Measurements from ENCODE around the gene ACOXL.
"Not testable (repeated sequence)": the region's sequence is repeated elsewhere in the genome, so short reads cannot be mapped to it uniquely, and the experiment has no call there.

The ACOXL gene

GRCh38 chr2:111025288-111025687 is 292.9 kb downstream of the ACOXL start:
- no peak for DNase-seq

DNA sequence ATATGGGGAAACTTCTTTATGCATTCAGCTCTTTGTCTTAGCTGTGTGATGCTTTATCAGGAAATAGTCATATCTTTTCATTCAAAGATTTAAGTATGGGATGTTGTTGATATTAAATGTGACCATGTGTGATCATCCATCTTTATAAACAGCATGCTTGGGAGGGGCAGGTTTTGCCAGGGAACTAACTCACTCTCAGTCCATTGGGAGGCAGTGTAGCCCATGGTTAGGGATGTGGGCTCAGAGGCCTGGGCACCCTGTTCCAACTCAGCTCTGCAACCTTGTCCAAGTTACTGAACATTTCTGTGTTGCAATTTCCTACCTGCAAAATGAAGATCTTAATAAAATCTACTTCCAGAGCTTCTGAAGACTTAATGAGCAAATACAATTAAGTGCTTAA is 296.3 kb downstream of the ACOXL start:
- no peak for DNase-seq

GRCh38 chr2:111029181-111029927 is 297.0 kb downstream of the ACOXL start:
- no peak for DNase-seq

DNA sequence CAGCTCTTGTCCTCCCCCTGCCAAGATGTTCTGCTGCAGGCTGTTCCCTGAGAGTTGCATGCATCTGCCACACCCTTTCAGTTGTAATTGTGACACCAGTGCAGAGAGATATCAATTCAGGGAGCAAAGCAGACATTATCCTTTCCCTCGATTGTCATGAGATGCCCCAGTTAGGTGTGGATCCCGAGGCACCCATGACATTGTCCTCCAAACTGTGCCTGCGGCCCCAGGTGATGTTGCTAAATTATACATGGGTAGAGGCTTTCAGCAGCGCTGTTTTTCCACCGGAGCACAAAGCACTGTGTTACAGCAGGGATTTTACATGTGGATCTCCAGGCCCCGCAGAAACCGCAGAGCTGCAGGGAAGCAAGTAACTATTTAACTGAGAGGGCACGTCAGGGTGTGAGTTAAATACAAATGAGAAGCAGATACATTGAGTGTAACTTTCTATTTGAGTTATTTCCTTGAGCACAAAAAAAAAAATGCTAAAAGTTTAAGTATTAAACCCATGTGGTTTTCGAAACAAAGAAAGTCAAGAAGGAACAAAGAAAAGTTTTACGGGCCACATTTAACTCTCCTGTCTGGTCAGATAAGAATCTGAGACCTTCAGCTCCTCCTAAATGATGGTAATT is 298.0 kb downstream of the ACOXL start:
- DNase-seq, result no peak

GRCh38 chr2:111030945-111031344 is 298.6 kb downstream of the ACOXL start:
- no peak for DNase-seq

GRCh38 chr2:111031546-111032478 is 299.4 kb downstream of the ACOXL start:
- no peak for DNase-seq

GRCh38 chr2:111032721-111033429 is 300.5 kb downstream of the ACOXL start:
- DNase-seq, result no peak

GRCh38 chr2:111034146-111034545 is 301.8 kb downstream of the ACOXL start:
- DNase-seq, result no peak

DNA sequence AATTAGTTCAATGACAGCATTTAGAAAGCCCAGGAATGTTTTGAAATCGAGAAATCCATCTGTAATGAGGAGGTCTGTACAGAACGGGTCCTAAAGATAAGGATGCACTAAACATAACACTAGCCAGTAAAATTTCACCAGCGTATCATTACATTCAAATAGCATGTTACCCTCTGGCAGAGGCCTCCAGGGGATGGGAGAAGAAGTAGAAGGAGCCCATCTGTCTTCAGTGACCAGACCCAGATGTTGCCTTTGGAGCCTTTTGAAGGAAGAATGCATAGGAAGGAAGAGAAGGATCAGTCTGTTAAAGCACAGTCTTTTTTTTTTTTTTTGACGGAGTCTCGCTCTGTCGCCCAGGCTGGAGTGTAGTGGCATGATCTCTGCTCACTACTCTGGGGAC is 302.2 kb downstream of the ACOXL start:
- no peak for DNase-seq

- no peak for DNase-seq
Observed at GRCh38 chr2:111035830-111036441, 303.6 kb downstream of the ACOXL start.

GRCh38 chr2:111037128-111037527 is 304.8 kb downstream of the ACOXL start:
- no peak for DNase-seq

DNA sequence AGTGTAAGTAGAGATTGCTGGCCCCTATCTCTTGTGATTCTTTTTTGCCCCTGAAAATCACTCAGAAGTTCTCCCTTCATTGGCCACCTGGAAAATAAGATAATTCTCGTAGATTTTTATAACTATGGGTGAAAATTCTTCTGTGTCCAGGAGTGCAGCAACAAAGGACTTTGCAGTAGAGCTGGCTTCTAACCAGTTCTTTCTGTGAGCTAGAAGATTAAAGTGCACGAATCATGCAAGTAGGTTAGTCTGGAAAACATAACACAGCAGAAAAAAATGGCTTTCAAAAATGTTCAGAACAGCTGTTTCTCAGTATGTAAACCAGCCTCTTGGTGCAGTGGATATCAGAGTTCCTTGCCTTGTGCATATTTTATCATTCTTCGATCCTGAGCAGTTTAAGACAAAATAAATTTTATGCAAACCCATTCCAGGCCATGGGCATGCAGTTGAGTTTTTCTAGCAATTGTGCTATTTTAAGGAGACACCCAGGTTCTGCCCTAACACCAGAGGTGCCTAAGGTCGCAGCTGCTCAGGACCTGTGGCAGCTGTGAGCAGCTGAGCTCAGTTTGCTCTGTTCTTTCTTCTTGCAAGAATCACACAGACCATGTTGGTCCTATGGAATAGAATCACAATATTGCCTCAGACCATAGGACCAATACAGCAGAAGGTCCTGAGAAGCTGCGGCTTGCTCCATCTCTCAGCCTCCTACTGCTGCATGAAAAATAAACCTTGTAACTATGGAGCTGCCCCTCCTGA is 307.4 kb downstream of the ACOXL start:
- no peak for DNase-seq

DNA sequence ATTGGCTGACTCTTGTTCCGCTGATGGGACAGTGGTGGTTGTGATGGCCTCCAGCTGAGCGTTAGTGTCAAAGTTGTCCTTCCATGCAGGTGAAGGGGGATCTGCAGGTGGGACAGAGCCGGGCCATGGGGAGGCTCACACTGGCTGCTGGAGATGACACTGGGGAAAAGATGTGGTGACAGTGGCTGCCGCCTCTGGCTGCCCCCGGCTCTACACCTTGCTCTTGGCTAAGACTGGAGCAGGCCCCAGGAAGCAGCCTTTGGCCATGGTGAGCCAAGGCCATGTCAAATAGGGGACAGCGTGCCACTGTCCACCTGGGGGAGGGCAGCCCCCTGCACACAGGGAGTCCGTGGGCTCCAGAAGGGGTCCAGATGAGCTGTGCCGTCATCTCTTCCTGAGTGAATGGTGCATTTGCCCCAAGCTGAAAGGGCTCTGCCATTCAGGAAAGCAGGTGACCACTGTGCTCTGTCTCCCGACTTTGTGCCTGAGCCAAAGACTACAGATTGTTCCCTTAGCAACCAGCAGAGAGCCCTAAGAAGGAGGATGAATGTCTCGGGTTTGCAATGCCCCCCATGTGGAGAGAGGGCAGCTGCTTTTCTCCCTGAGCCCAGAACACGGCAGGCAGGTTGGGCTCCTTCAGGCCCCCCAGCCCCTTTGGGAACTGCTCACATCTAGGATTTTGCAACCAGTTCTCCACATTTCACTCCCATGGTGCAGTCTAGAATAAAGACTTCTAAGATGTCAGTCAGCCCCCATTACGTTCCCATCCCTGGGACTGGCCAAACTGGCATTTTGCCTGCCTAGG is 309.2 kb downstream of the ACOXL start:
- no peak for DNase-seq

GRCh38 chr2:111042261-111042660 is 309.9 kb downstream of the ACOXL start:
- no peak for DNase-seq

GRCh38 chr2:111042772-111043771 is 310.7 kb downstream of the ACOXL start:
- DNase-seq, result no peak

- DNase-seq, result no peak
Observed at GRCh38 chr2:111044066-111044465, 311.7 kb downstream of the ACOXL start.

DNA sequence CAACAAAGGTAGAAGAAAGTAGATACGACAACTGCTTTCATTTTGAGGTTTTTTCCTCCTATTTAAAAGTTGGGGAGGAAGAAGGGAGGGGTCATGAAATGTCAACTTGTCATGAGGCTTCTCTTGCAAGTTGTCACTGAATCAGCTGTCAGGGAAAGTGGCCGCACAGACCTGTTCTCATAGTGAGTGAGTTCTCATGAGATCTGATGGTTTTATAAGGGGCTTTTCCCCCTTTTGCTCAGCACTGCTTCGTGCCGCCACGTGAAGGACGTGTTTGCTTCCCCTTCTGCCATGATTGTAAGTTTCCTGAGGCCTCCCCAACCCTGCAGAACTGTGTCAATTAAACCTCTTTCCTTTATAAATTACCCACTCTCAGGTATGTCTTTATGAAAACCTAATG is 312.9 kb downstream of the ACOXL start:
- not testable (repeated sequence) for DNase-seq

GRCh38 chr2:111045771-111046444 is 313.5 kb downstream of the ACOXL start:
- DNase-seq, result no peak

- DNase-seq, result no peak
Observed at GRCh38 chr2:111046670-111047069, 314.3 kb downstream of the ACOXL start.
